HG02678 (cell line): ENCODE measurements around the gene THRAP3.
A peak's percentile ranks its signal among the peaks of the same experiment; 100 is the strongest.

ENCODE experiments used
- ATAC-seq: cut with Tn5 transposase; IDR thresholded peaks from one replicate; pipeline ENCODE4 v1.9.1; 2021; ENCODE audit warnings: mild to moderate bottlenecking, moderate library complexity; ENCODE audit not compliant: unreplicated experiment

The THRAP3 gene

GRCh38 chr1:36323636-36324352 lies 99.6 kb downstream of the THRAP3 start, which contains the start of gene EVA1B:
TSS of gene EVA1B (minus strand) at chr1:36323645. CDS start at chr1:36323037, 608 bp downstream.
- no peak for ATAC-seq

- ATAC-seq, result no peak
Observed at GRCh38 chr1:36324353-36324703, 100.1 kb downstream of the THRAP3 start.

- ATAC-seq, result no peak
Observed at GRCh38 chr1:36326499-36326898, 102.3 kb downstream of the THRAP3 start.

DNA sequence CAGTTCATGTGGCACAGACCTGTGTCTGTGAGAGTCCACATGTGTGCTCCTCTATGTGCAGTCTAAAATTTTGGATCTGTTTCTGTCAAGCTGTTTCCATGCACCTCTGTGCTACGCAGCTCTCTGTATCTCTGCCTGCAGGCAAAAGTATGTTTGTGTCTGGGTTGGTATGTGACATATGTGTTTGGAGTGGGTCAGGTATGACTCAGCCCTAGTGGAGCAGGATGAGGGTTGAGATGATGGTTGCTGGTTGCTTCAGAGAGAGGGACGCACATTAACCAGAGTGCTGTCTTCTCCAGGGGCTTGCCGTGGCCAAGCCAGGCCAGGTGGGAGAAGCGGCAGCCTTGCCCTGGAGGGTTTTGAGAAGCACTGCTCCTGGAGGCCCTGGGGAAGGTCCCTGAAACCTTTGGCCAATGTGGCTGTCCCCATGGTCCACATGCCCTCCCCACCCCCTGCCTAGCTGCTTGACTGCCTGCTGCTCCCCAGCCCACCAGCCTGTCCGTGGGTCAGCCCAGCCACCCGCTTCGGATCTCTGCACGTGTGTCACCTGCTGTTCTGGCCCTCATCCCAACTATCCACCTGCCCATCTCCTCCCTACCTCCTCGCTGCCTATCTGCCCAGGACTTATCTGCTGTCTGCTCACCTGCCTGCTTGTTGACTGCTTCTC lies 103.3 kb downstream of the THRAP3 start:
- ATAC-seq, result no peak

DNA sequence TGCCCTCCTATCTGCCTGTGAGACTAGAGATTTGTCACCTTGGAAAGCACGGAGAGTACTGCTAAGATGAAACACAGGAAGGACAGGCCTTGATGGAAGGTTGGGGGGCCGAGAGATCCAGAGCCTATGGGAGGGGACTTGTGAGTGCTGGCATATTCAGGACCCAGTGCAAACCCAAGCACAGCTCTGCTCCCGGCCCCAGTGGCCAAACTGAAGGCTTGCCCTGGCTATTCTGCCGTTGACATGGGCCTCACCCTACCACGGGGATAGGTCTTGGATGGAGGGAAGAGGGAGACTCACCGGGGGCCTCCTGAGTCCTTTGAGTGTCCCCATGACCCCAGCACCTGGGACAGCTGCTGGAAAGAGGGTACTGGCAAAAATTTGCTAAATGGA lies 103.8 kb downstream of the THRAP3 start:
- ATAC-seq, result no peak

DNA sequence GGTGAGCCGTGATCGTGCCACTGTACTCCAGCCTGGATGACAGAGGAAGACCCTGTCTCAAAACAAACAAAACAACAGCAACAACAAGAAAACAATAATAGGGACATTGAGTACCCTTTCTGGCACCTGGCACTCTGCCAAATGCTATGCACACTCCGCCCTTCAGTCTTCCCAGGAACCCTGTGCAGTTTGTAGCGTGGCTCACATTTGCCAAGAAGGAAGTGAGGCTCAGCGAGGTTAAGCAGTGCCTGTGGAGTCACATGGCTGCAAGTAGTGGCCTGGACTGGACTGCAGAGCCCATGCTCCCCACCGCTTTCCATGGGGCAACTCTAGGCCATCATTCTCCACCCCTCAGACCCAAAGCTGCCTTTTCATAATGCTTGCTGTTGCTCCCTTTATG lies 104.5 kb downstream of the THRAP3 start:
- no peak for ATAC-seq

DNA sequence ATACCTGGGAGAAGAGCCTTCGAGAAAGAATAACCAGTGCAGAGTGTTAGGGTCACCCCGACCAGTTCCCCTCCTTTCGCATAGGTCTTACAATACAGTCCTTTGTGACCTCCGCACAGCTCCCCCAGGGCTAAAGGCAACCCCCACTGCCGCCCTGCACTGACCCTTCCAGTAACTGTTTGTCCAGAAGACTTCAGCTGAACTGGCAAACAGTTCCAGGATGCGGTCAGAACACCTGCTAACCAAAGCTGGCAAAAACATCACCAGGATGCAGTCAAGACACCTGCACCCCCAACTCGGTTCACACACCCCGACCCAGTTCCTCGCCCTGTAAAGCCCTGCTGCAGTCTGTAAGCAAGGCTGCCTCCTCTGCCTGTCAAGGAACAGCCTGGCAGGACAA lies 105.6 kb downstream of the THRAP3 start:
- ATAC-seq, result no peak

DNA sequence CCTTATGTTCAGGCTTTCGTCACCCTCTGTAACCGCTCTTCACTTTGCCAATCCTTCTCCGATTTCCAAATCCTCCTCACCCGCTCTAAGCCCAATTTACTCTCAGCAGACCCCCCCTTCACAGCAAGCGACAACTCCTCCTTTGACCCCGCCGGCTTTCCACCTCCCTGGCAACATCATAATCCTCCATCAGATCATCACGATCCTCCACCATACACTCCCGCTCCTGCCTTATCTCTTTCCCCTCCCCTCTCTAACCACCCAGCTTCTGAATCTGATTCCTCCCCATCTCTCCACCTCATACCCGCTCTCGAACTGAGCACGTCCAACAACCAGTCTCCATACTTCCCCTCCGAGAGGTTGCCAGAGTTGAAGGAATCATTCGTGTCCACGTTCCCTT lies 106.7 kb downstream of the THRAP3 start:
- no peak for ATAC-seq

DNA sequence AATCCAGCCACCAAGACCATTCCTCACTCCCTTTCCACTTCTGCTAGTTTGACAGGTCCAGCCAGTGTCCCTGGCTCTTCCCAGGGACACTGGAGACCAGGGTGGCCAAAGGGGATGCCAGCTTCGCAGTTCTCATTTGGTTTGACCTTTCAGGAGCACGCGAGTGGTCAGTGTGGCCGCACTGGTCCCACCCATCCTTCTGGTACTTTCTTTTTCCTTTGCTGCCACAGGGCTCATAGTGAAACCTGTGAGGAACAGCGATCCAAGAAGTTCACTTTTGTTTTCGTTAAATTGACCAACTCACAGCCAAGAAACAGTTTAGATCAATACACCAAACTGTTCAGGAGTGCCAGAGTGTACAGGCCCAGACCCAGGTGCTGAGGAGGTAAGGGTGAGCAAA lies 113.6 kb downstream of the THRAP3 start:
- no peak for ATAC-seq

GRCh38 chr1:36339215-36339614 lies 115.0 kb downstream of the THRAP3 start:
- ATAC-seq, result no peak

GRCh38 chr1:36339615-36340014 lies 115.4 kb downstream of the THRAP3 start:
- no peak for ATAC-seq

GRCh38 chr1:36341626-36342320 lies 117.5 kb downstream of the THRAP3 start:
- ATAC-seq, result no peak

- ATAC-seq, result no peak
Observed at GRCh38 chr1:36342426-36343185, 118.4 kb downstream of the THRAP3 start.

GRCh38 chr1:36343651-36344394 lies 119.6 kb downstream of the THRAP3 start:
- no peak for ATAC-seq

DNA sequence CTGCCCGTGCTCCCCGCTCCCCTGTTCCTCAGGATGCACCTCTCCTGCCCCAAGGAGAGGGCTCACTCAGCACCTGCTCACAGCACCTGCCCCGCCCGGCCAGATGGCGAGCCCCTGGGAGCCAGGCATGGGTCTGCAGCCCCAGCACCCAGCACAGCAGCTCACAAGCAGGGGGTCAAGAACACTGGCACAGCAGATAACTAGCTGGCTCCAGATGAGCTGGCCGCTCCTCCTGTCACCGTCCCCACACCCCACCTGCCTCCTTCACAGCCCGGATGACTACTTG lies 120.1 kb downstream of the THRAP3 start:
- no peak for ATAC-seq

DNA sequence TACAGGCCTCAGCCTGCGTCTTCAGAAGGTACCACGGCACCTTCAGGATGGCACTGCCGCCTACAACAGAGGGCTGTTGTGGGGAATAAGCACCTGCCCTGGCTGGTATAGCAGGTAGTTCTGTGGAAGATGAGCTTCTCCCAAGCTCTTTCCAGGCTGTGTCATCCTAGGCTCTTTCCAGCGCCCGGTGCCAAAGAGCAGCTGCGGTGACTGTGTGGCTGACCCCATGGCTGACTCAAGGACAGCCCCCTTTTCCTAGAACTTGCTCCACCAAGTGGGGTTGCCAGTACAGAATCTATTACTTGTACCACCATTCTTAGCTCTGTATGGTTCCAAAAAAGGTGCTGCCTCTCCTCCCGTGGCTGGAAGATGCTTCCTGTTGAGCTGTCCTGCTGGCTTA lies 121.1 kb downstream of the THRAP3 start:
- no peak for ATAC-seq

DNA sequence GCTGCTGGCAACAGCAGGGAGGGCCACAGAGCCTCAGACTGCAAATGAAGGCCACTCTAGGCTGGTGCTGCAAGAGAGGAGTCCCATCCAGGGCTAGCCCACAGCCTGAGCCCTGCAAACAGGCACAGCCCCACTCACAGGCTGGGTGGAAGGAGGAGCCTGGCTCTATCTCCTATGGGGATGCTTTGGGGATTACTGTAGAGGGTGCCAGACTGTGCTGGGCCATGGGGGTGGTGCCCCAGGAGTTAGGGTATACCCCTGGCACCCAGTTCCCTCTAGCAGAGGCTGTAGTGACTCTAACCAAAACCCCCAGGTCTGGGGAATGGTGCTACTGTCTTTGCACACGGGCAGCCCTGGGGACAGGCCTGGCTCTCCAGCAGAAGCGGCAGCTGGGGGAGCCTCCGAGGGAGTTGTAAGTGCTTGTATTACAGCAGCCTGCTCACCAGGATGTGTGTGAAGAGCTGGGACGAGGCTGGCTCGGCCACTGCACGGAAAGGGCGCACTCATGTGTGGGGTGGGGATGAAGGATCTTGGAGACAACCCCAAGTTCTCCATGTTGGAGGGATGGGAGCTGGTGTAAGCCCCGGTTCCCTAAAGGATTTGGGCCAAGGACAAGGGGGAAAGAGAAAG lies 122.6 kb downstream of the THRAP3 start:
- no peak for ATAC-seq

DNA sequence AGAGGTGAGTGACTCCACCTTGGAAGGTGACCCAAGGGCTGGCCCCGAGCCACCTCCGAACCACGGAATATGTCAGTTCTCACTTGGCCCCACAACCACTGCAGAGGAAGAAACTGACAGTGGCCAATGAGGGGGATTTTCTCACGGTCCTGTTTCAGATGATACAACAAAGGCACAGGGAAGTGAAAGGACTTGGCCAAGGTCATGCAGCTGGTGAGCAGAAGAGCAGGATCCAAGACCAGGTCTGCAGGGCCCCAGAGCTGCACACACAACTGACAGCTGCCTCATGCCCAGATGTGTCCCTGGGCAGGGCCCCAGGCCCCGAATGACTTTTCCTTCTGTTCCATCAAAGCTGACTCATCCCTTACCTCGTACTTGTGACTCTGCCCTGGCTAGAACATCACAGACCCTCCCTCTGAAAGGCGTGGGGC lies 125.0 kb downstream of the THRAP3 start:
- peak; percentile 71 for ATAC-seq

DNA sequence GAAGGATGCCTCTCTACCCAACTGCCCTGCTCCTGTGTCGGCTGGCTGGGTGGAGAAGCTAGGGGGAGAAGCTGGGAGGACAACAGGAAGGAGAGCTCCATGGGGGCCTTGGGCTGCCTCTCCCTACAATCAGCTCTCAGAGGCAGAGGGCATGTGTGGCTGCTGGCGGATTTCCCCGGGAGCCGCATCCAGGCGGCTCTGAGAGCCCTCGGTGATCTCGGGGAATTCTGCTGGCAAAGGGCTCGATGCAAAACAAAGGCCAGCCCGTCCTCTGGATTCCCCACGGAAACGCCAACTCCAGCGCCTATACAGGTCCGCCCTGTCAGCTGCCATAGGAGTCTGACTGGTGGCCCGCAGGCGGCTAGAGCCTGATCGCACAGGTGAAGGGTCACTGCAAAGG lies 125.6 kb downstream of the THRAP3 start:
- ATAC-seq, result no peak

DNA sequence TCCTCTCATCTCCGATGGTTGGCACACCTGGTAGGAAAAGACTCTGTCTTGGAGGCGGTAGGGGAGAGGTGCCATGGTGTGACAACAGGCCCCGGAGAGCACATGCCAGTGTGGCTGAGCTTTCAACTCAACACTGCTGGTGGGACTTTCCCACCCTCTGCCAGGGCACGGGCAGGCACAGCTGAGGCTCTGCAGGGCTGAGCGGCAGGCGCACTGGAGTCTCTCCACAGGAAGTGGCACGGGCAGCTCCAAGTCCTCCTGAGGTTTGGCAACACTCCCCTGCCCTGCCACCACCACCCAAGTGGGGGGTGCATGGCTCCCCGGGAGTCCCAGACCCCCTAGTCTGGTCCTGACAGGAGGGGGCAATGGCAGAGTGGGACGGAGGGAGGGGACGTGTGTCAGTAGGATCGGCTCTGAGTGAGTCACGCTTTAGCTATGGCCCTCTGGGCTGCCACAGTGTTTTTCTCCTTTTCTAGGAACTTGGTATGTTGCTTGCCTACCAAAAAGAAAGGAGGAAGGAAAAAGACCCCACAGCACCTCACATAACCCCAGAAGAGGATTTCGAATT lies 126.5 kb downstream of the THRAP3 start:
- ATAC-seq, result no peak
